GM19467 (cell line): ENCODE results near the gene KAT6B.

ENCODE experiments used
- ATAC-seq: cut with Tn5 transposase; IDR thresholded peaks from one replicate; pipeline ENCODE4 v1.9.1; 2021; ENCODE audit warnings: mild to moderate bottlenecking, moderate library complexity; ENCODE audit not compliant: unreplicated experiment

Gene KAT6B

GRCh38 chr10:75061709-75062505, 235.5 kb downstream of the KAT6B start:
- no peak for ATAC-seq

- no peak for ATAC-seq
These were observed 236.3 kb downstream of the KAT6B start for GRCh38 chr10:75062506-75063299.

GRCh38 chr10:75063461-75064230, 237.2 kb downstream of the KAT6B start:
- no peak for ATAC-seq

GRCh38 chr10:75065076-75065475, 238.7 kb downstream of the KAT6B start:
- no peak for ATAC-seq

- no peak for ATAC-seq
These were observed 239.9 kb downstream of the KAT6B start for GRCh38 chr10:75066271-75066670.

GRCh38 chr10:75067272-75067671, 240.9 kb downstream of the KAT6B start:
- no peak for ATAC-seq

- ATAC-seq = no peak
These were observed 242.1 kb downstream of the KAT6B start for GRCh38 chr10:75068523-75068922.

GRCh38 chr10:75070476-75070875, 244.1 kb downstream of the KAT6B start:
- ATAC-seq = no peak

GRCh38 chr10:75070961-75071428, 244.6 kb downstream of the KAT6B start:
- no peak for ATAC-seq

GRCh38 chr10:75071756-75072155, 245.4 kb downstream of the KAT6B start:
- ATAC-seq = no peak

- no peak for ATAC-seq
These were observed 246.3 kb downstream of the KAT6B start for GRCh38 chr10:75072727-75073126.

GRCh38 chr10:75073442-75073841, 247.0 kb downstream of the KAT6B start:
- ATAC-seq = no peak

- no peak for ATAC-seq
These were observed 248.5 kb downstream of the KAT6B start for GRCh38 chr10:75074711-75075445.

GRCh38 chr10:75076348-75076747, 249.9 kb downstream of the KAT6B start:
- ATAC-seq = no peak

GRCh38 chr10:75079436-75080083, 253.2 kb downstream of the KAT6B start:
- ATAC-seq = no peak

- no peak for ATAC-seq
These were observed 254.2 kb downstream of the KAT6B start for GRCh38 chr10:75080554-75080953.

- ATAC-seq = no peak
These were observed 255.0 kb downstream of the KAT6B start for GRCh38 chr10:75081379-75081778.
